Gastroesophageal sphincter (tissue), 3 donors: Measurements from ENCODE around the gene SRSF1.

Source experiments
- POLR2A ChIP-seq, 2 donors: fragments of 450-650 bp; IDR thresholded peaks; one replicate each; pipeline ENCODE4 v1.6.1; 2017; ENCODE audit warnings: antibody characterized with exemption in 2 of 2, mild to moderate bottlenecking in 2 of 2, moderate library complexity in 1 of 2
- TF ChIP-seq, protein P1 (sequence below), 4 experiments: fragments of 200-600 bp in 2 of 4; fragments of 450-650 bp in 2 of 4; sonication (generic) in 1 of 4; IDR thresholded peaks; one replicate each; pipeline ENCODE4 v1.5.1; 2017 to 2019; ENCODE audit warnings: antibody characterized with exemption in 4 of 4, mild to moderate bottlenecking in 2 of 4, moderate library complexity in 2 of 4

- TF ChIP-seq, protein P1, sequence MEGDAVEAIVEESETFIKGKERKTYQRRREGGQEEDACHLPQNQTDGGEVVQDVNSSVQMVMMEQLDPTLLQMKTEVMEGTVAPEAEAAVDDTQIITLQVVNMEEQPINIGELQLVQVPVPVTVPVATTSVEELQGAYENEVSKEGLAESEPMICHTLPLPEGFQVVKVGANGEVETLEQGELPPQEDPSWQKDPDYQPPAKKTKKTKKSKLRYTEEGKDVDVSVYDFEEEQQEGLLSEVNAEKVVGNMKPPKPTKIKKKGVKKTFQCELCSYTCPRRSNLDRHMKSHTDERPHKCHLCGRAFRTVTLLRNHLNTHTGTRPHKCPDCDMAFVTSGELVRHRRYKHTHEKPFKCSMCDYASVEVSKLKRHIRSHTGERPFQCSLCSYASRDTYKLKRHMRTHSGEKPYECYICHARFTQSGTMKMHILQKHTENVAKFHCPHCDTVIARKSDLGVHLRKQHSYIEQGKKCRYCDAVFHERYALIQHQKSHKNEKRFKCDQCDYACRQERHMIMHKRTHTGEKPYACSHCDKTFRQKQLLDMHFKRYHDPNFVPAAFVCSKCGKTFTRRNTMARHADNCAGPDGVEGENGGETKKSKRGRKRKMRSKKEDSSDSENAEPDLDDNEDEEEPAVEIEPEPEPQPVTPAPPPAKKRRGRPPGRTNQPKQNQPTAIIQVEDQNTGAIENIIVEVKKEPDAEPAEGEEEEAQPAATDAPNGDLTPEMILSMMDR (IDR thresholded peaks at IDR 0.05) = no peak
- no peak for TF ChIP-seq POLR2A (IDR thresholded peaks at IDR 0.05)
Measured at GRCh38 chr17:58028578-58028977, 21.5 kb upstream of the SRSF1 start.
